HG03442 (cell line): Measurements from ENCODE around the gene FOXO3.

Experiments used
- ATAC-seq: cut with Tn5 transposase; IDR thresholded peaks from one replicate; pipeline ENCODE4 v1.9.1; 2021; ENCODE audit warnings: mild to moderate bottlenecking, moderate library complexity; ENCODE audit not compliant: unreplicated experiment

Gene FOXO3

DNA sequence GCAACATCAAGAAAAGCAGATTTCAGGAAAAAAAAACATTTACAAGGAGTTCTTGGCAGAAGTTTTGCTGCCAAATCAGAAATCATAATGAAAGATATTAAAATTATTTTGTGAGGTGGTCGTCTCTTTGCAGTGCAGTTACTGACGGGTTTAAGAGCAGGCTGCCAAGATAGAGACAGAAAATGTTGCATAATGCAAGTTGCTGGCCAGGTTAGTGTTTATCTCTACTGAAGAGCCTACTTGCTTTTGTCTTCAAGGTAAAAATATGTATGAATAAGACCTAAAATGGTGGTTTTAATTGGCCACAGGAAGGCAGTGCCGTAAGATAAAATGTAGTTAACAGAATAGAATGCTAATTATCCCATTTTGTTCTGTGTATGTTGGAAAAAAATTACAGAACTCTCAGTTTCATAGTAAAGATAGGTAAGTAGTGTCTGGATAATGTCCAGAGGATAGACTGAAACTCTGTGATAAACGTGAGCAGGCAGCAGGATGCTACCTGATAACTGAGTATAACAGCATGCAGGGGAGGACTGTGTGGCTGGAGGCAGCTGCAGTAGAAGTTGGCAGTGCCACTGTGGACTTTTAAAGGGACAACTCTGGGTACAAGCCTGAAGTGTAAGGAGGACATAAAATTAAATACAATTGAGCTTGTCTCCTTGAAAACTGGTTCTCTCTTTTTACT is 13.9 kb downstream of the FOXO3 start:
- no peak for ATAC-seq

DNA sequence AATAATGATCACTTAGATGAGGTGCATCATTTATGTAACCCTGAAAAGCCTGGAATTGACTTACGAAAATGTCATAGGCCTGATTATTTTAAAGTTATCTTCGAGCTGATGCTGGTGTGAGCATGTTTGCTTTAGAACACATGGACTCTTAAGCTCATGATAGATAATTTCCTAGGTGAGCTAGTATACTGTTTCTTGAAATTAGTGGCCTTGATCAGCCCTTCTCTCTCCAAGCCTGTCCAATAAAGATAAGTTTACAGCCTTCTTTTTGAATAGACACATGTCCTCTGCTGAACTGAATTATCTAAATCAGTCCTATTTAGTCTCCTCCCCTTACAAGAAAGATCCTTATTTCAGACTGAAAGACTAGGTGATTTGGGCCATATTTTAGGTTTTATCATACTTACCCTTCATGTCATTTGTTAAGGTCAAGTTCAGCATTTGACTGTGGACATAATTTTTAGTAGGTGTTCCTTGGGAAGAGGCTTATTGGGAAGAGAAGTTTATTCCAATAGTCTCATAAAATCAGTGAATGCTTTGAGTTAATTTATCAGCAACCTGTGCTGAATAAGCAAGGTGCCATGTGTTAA is 15.3 kb downstream of the FOXO3 start:
- ATAC-seq = no peak

DNA sequence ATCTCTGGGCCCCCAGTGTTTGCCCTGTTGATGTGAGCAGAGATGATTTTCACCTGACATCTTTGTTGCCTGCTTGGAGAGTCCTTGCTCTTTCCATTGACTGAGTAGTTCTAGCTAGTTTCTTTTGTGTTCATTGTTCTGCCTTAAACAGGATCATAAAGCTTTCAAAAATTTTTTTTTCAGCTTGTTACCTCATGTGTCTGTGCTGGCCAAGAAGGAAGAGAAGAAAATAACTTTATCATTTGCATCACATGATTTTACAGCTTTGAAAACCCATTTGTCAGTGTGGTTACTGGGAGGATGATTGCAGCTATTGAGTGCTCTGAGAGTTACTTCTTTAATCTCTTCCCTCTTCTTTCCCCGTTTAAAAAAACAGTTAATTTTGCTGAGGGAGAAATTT is 16.0 kb downstream of the FOXO3 start:
- ATAC-seq = no peak

DNA sequence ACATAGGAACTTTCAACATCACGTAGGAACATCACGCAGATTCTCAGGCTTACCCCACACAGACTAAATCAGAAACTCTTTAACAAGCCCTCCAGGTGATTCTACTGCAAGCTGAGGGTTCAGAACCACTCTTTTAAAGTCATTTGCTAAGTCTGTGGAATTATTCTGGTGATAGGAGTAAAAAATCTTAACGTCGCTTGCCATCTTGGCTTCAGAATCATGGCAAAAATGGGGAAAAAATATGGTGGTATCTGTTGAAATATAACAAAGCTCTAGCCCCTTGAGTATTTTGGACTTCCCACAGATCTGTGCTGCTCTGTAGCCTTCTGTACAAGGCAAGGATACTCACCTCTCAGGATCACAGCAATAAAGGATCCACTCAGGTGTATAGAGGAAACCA is 17.4 kb downstream of the FOXO3 start:
- no peak for ATAC-seq

- no peak for ATAC-seq
Observed at GRCh38 chr6:108578595-108579327, 18.0 kb downstream of the FOXO3 start.

DNA sequence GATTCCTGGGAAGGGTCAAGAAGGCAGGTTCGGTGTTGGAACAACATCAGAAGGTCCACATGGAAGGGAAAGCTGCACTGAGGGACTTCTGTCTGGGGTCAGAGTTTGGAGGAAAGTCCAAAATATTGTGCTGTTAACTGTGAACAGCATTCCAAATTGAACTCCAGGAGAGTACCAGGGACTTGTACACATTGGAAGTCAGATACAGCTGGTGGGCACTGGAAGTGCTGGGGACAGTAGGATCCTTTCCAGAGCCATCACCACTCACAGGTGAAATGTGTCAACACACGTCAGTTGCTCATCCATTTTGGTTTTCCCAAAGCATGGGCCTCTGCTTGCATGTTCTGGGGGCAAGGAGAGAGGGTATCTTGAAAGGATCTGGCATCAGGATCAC is 18.6 kb downstream of the FOXO3 start:
- no peak for ATAC-seq

GRCh38 chr6:108580646-108581045 is 19.9 kb downstream of the FOXO3 start:
- ATAC-seq = no peak

GRCh38 chr6:108581237-108581931 is 20.7 kb downstream of the FOXO3 start:
- no peak for ATAC-seq

- ATAC-seq = no peak
Observed at GRCh38 chr6:108581932-108582475, 21.3 kb downstream of the FOXO3 start.

DNA sequence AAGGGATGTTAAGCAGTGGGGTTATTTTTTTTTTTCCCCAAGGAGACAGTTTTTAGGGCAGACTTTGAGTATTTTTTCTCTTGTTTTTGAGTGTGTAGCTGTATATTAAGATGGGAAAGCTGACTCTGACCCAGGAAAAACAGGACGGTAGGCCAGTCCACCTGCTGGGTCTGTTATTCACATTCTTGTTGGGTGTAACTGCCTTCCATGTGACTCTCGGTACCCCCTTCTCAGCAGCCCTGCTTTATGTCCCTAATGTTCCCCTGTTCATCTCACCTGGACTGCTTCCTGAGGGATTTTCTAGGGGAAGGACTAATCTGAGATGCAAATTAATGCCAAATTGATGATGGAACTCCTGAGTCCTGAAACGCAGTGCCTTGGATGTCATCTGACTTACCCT is 21.9 kb downstream of the FOXO3 start:
- no peak for ATAC-seq

DNA sequence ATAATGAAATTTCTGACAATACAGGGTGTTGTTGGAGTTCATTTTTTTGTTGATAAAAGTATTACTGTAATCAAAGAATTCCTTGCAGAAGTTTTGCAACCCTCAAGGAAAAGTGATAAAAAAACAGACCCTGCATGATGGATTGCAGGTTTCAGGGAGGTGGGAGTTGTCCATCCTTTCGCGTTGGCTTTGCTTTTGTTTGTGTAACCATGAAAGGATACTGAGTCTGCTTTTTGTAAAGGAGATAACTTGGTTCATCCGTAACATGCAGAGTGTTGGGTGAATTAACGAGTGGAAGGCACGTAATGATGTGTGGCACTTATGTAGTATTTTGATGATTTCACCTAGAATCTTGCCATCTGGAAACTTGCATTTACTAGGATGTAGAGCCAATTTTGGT is 23.6 kb downstream of the FOXO3 start:
- no peak for ATAC-seq

GRCh38 chr6:108585359-108585758 is 24.6 kb downstream of the FOXO3 start:
- no peak for ATAC-seq

DNA sequence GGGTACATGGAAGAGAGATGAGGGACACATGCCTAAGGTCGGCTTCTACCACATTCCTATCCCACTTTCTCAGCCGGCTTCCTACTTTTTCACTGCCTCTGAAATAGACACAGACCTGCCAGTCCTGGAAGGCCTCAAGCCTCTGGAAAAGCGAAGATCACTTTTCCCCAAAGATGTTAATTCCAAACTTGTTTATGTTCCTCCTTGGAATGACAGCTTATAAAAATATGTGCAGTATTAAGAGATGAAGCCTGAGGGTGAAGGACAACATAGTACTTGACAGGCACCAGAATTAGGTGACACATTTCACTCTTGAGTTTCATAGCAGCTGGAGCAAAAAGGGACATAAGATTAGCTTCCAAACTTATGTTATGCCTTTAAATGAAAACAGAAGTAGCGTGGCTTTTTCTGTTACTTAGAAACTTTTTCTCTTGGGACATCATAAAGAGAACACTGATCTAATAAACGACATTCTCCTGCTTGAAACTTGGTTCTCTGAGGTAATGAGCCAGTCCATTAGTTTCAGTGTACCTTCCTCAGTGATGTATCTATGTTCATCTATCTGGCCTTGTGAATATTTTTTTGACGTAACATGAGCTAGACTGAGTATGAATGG is 25.3 kb downstream of the FOXO3 start:
- no peak for ATAC-seq

DNA sequence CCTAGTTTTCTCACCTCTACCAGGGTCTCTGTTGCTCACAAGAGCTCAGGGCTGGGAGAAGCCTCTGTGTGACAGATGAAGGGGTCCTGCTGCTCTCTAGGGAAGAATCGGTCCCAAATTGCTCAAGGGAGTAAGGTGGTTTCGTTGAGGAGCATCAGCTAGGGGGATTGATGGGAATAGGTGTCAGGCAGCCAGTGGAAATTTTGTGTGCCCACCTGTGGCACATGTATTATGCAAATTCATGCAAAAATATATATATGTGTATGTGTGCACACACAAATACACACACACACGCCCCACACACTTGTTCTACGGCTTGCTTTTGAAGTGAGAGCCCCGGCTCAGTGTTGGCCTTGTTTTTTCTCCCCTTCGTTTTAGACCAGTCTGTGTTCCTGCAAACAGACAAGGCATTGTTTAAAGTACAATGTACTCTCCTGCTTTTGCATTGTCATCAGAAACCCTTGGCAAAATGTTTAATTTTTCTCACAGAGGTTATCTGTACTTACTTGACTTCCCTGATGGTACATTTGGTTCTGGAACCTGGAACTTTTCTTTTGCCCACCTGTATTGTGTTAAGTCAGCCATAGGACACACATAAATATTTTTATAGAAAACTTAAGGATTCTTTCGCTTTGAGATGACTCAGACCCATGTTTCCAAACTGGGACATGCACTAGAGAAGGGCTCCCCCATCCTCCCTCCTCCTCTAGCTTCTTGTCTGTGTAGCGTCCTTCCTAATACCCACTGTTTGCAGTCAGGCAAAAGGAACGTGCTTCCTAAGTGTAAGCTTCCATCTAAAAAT is 26.7 kb downstream of the FOXO3 start:
- no peak for ATAC-seq

- no peak for ATAC-seq
Observed at GRCh38 chr6:108588586-108588985, 27.9 kb downstream of the FOXO3 start.

DNA sequence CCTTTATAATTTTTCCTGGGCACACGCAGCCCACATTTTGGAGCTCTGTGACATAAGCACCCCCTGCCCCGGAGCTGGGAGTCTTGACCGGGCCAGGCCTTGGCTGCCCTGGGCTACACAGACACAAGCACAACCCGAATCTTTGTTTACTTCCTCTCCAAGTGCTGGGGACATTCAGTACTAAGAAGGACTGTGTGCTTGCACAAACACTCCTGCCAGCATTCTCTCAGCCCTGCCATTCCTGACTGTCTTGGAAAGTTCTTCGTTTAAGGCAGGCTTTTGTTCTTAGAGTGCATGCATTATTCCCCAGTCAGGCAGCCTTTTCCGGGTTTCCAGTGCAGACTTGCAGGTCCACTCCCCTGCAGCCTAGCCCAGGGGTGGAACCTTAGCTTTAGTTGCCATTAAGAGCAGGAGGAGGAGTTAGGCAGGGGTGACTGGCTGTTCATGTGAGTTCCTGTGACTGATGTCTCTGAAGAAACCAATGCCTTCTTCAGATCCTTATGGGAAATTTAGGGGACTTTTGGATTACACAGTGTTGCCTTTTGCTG is 28.6 kb downstream of the FOXO3 start:
- no peak for ATAC-seq

- ATAC-seq = no peak
Observed at GRCh38 chr6:108591040-108591816, 30.5 kb downstream of the FOXO3 start.

DNA sequence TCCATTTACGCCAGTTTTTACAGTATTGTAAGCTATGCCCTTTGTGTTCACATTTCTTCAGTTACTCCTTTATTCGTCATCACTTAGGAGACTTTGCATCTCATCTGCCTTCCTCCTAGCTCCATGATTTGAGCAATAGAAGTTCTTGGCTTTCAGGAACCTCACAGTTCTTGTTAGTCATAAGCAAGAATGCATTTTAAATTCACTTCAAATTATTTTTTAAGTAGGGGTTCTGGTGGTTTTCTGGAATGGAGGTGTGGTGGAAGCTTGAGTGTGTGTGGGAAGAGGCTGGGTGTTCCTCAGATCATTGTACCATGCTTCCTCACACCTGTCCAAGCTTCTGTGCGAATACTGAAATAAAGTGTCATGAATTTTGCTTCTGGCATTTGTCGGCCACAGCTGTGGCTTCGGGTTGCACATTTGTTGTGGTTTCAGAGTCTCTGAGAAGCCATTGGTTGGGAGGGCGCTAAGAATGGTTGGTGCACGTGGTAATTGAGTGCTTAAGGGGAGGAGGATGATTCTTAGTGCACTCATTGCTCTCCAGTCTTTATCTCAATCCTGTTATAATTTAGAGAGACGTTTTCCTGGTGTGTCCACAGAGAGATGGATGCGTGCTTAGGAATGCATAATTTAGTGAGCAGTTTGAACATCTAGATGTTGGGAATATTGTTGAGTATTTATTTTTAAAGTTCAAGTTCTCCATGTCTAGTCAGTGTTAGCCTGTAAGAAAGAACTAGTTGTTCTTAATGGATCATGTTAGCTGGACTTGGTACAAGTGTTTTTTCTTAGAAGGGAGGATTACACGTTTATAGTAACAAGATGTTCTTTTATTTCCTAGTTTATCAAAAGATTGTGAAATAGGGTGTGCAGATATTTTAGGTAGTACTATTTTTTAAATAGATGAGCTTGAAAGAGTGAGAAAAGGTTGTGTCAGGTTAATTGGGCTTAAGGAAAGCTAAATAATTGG is 31.9 kb downstream of the FOXO3 start:
- peak; percentile 81 for ATAC-seq
